ENCODE results near the gene IFT25.

IFT25 gene

GRCh38 chr1:53967409-53968124 lies 22.1 kb upstream of the IFT25 start:
- no peak overlapping the region for H3K27ac Mint-ChIP-seq
- H3K36me3 Mint-ChIP-seq = peaks cover 24% of the 10 kb centered on the region

DNA sequence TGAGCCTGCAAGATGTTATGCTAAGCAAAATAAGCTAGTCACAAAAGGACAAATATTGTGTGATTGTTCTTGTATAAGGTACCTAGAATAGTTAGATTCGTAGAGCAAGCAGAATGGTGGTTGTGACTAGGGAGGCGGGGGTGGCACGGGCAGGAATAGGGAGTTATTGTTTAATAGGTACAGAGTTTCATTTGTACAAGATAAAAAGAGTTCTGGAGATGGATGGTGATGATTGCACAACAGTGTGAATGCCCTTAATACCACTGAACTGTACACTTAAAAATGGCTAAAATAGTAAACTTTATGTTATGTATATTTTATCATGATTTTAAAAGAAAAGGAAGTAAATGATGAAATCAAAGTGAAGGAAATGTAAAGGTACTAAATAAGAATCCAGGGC lies 21.3 kb upstream of the IFT25 start:
- Mint-ChIP-seq H3K27ac (no peak overlapping the region), H3K9me3 (ENCODE audit: low read depth) (no peaks in the 10 kb centered on the region), H3K27me3 (no peaks in the 10 kb centered on the region), H3K36me3 (peaks cover 29% of the 10 kb centered on the region), H3K4me3 (no peak overlapping the region), H3K4me1 (ENCODE audit: low read depth) (no peaks in the 10 kb centered on the region)

More at GRCh38 chr1:53967409-53968124, 22.1 kb upstream of the IFT25 start:
- Mint-ChIP-seq H3K9me3 (ENCODE audit: low read depth) (no peaks in the 10 kb centered on the region), H3K27me3 (no peaks in the 10 kb centered on the region), H3K4me3 (no peak overlapping the region), H3K4me1 (ENCODE audit: low read depth) (no peaks in the 10 kb centered on the region)

DNA sequence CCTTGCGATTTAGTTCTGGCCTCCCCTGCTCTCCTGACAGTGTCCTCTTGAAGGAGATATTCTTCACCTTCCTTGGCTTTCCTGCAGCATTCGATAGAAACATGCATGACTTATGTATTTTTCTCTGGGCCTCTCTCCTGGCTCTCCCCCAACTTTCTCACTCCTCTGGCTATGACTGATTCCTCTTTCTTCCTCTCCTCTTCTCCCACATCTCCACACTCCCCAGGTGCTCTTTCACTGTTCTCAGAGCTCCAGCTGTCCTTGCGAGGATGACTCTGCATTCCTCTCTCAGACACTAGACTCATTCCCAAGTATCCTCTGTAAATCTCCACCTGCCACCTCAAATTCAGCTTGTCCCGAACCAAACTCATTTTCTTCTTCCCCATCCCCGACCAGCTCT lies 18.6 kb upstream of the IFT25 start:
- Mint-ChIP-seq H3K36me3 (peaks cover 26% of the 10 kb centered on the region), H3K4me3 (no peak overlapping the region), H3K4me1 (ENCODE audit: low read depth) (no peaks in the 10 kb centered on the region), H3K27me3 (no peaks in the 10 kb centered on the region), H3K9me3 (ENCODE audit: low read depth) (no peaks in the 10 kb centered on the region), H3K27ac (no peak overlapping the region)

DNA sequence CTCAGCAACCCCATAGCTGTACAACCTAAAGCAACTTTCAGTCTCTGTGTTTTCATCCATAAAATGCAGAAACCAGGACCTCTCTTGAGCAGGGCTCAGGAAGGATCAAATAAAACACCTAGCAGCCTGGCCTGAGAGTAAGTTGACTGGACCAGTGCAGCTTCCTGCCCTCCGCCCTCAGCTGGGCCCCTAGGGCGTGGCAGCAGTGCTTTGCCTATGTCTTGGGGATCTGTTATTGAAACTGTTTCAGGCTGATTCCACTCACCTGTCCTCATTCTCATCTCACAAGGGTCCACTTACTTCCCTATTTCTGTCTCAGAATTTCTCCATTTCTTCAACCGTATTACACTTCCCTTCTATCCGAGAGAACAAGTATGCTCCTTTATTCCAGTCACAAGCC lies 18.0 kb upstream of the IFT25 start:
- no peak overlapping the region for H3K27ac Mint-ChIP-seq
- H3K36me3 Mint-ChIP-seq = peaks cover 23% of the 10 kb centered on the region
- no peaks in the 10 kb centered on the region for H3K9me3 Mint-ChIP-seq (ENCODE audit: low read depth)
- H3K4me1 Mint-ChIP-seq (ENCODE audit: low read depth) = no peaks in the 10 kb centered on the region
- no peaks in the 10 kb centered on the region for H3K27me3 Mint-ChIP-seq
- no peak overlapping the region for H3K4me3 Mint-ChIP-seq

DNA sequence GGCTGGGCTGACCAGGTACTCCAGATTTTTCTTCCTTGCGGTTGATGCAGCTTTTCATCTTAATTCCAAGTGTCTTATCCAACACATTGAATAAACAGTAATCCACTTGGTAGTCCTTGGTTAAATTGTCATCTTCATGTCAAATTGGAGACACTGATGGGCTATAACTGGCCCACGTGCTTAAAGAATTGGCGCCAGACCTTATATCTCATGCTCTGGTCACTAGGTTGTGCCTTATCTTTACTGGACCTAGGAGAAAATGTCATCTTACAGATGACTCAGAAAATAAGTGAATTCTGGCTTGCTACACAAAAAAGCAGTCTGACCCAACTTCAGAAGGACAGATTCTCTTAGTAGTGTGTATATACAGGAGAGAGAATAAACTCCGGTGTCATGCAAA lies 16.9 kb upstream of the IFT25 start:
- Mint-ChIP-seq H3K27me3 (no peaks in the 10 kb centered on the region), H3K27ac (no peak overlapping the region), H3K4me1 (ENCODE audit: low read depth) (peaks cover under 1% of the 10 kb centered on the region), H3K4me3 (no peak overlapping the region), H3K9me3 (ENCODE audit: low read depth) (no peaks in the 10 kb centered on the region), H3K36me3 (peaks cover 22% of the 10 kb centered on the region)

GRCh38 chr1:53959664-53960250 lies 14.3 kb upstream of the IFT25 start:
- Mint-ChIP-seq H3K36me3 (peaks cover 18% of the 10 kb centered on the region), H3K4me1 (ENCODE audit: low read depth) (peaks cover 3% of the 10 kb centered on the region), H3K27me3 (no peaks in the 10 kb centered on the region), H3K4me3 (no peak overlapping the region), H3K9me3 (ENCODE audit: low read depth) (no peaks in the 10 kb centered on the region), H3K27ac (no peak overlapping the region)

GRCh38 chr1:53957194-53957818 lies 11.8 kb upstream of the IFT25 start:
- peaks cover 7% of the 10 kb centered on the region for H3K36me3 Mint-ChIP-seq
- no peaks in the 10 kb centered on the region for H3K27me3 Mint-ChIP-seq
- peaks cover 4% of the 10 kb centered on the region for H3K4me1 Mint-ChIP-seq (ENCODE audit: low read depth)
- H3K27ac Mint-ChIP-seq = no peak overlapping the region
- no peaks in the 10 kb centered on the region for H3K9me3 Mint-ChIP-seq (ENCODE audit: low read depth)
- no peak overlapping the region for H3K4me3 Mint-ChIP-seq

GRCh38 chr1:53956308-53957168 lies 11.0 kb upstream of the IFT25 start:
- H3K4me1 Mint-ChIP-seq (ENCODE audit: low read depth) = peaks cover 4% of the 10 kb centered on the region
- H3K9me3 Mint-ChIP-seq (ENCODE audit: low read depth) = no peaks in the 10 kb centered on the region
- no peaks in the 10 kb centered on the region for H3K27me3 Mint-ChIP-seq
- H3K27ac Mint-ChIP-seq = no peak overlapping the region
- H3K4me3 Mint-ChIP-seq = no peak overlapping the region
- H3K36me3 Mint-ChIP-seq = peaks cover 2% of the 10 kb centered on the region

- H3K4me3 Mint-ChIP-seq = no peak overlapping the region
- H3K9me3 Mint-ChIP-seq (ENCODE audit: low read depth) = no peaks in the 10 kb centered on the region
- H3K36me3 Mint-ChIP-seq = peaks cover 2% of the 10 kb centered on the region
- no peaks in the 10 kb centered on the region for H3K27me3 Mint-ChIP-seq
- no peak overlapping the region for H3K27ac Mint-ChIP-seq
- H3K4me1 Mint-ChIP-seq (ENCODE audit: low read depth) = peaks cover 8% of the 10 kb centered on the region
Observed at GRCh38 chr1:53954128-53954527, 8.6 kb upstream of the IFT25 start.

GRCh38 chr1:53951697-53952096 lies 6.2 kb upstream of the IFT25 start:
- Mint-ChIP-seq H3K9me3 (ENCODE audit: low read depth) (no peaks in the 10 kb centered on the region), H3K4me1 (ENCODE audit: low read depth) (peaks cover 20% of the 10 kb centered on the region), H3K4me3 (no peak overlapping the region), H3K27ac (no peak overlapping the region), H3K27me3 (no peaks in the 10 kb centered on the region), H3K36me3 (peaks cover 2% of the 10 kb centered on the region)

GRCh38 chr1:53949023-53949990 lies 3.8 kb upstream of the IFT25 start:
- Mint-ChIP-seq H3K27me3 (no peaks in the 10 kb centered on the region), H3K4me1 (ENCODE audit: low read depth) (peaks cover 28% of the 10 kb centered on the region), H3K4me3 (no peak overlapping the region), H3K27ac (no peak overlapping the region), H3K36me3 (no peaks in the 10 kb centered on the region), H3K9me3 (ENCODE audit: low read depth) (no peaks in the 10 kb centered on the region)

DNA sequence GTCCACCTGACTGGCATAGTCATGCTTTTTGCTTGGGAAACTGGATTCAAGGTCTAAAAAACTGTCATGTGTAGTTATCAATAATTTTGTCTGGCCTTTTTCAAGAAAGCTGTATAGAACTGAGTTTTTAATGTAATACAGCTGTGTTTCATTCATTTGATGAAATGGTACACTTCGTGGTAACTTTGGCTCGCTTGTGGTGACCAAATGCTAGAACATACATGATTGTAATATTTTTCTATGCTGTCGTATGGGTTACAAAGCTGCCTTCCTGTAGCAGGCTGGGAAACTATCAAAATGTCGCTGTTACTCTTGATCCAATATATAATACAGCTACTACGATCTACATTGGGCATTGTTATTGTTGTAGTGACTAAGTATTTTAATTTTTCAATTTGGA lies 2.8 kb upstream of the IFT25 start:
- Mint-ChIP-seq H3K27ac (peak overlapping the region; percentile 30), H3K9me3 (ENCODE audit: low read depth) (no peaks in the 10 kb centered on the region), H3K27me3 (no peaks in the 10 kb centered on the region), H3K4me1 (ENCODE audit: low read depth) (peaks cover 38% of the 10 kb centered on the region), H3K4me3 (peak overlapping the region; percentile 8), H3K36me3 (no peaks in the 10 kb centered on the region)

DNA sequence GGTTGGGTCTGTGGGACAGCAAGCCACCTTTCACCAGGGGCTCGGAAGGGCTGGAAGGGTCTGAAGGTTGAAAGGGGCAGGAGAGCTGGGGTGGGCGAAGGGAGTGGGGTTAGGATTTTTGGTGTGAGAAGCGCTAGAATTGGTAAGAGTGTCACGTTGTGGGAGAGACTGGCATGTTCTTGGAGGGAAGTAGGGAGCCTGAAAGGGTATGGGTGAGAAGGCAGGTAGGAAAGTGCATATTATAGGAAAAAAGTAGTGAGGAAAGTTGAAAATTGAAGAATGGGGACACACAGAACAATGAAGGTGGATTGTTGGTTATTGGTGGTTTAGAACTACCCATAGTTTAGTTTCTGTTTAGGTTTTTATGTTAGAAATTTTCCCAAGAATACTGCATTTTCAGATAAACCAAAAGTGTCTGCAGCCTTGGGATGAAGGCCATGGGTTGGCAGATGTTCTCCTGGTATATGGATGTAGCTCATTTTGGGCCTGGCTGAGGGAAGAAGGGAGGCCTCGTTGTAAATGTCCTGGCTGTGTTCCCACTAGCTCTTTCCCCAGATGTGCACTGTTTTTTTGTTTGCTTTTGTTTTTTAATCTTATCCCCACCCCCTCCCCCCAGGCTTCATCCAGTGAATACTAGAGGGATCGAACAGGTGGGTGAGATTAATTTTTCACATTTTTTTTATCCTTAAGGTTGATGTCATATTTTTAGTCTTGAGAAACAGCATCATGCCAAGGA lies 1.8 kb upstream of the IFT25 start:
- peak overlapping the region; percentile 86 for H3K4me3 Mint-ChIP-seq
- no peaks in the 10 kb centered on the region for H3K27me3 Mint-ChIP-seq
- H3K36me3 Mint-ChIP-seq = no peaks in the 10 kb centered on the region
- H3K4me1 Mint-ChIP-seq (ENCODE audit: low read depth) = peaks cover 48% of the 10 kb centered on the region
- peak overlapping the region; percentile 30 for H3K27ac Mint-ChIP-seq
- no peaks in the 10 kb centered on the region for H3K9me3 Mint-ChIP-seq (ENCODE audit: low read depth)
